Stimulated activated CD4-positive, alpha-beta T cell treated with anti-CD3 and anti-CD28 coated beads, Interleukin-2, amount 100 ng/mL, for 48 hours (primary cell): ENCODE data around the gene CAPN13.

ENCODE experiments used
- DNase-seq, 2 donors: peaks; one replicate each; pipeline ENCODE4 v3.0.0-alpha.2; 2020

Gene CAPN13

GRCh38 chr2:30722936-30723725, 84.1 kb downstream of the CAPN13 start:
- no peak for DNase-seq

- DNase-seq = no peak
These were observed 85.3 kb downstream of the CAPN13 start for GRCh38 chr2:30721668-30722647.

- DNase-seq = no peak
These were observed 86.0 kb downstream of the CAPN13 start for GRCh38 chr2:30721241-30721640.

GRCh38 chr2:30717081-30717650, 90.1 kb downstream of the CAPN13 start:
- DNase-seq = no peak

GRCh38 chr2:30716123-30716900, 90.9 kb downstream of the CAPN13 start:
- DNase-seq = no peak

- DNase-seq = no peak
These were observed 92.2 kb downstream of the CAPN13 start for GRCh38 chr2:30714811-30715709.

GRCh38 chr2:30713698-30714097, 93.5 kb downstream of the CAPN13 start:
- DNase-seq = no peak

GRCh38 chr2:30711646-30712085, 95.6 kb downstream of the CAPN13 start:
- DNase-seq = peak; percentile 78 to 84

GRCh38 chr2:30710461-30710860, 96.8 kb downstream of the CAPN13 start:
- no peak for DNase-seq

- DNase-seq = no peak
These were observed 97.2 kb downstream of the CAPN13 start for GRCh38 chr2:30710016-30710415.

GRCh38 chr2:30709516-30709915, 97.7 kb downstream of the CAPN13 start:
- DNase-seq = no peak

GRCh38 chr2:30708491-30709290, 98.6 kb downstream of the CAPN13 start:
- DNase-seq = no peak

GRCh38 chr2:30707304-30707903, 99.8 kb downstream of the CAPN13 start:
- DNase-seq = no peak

- peak; percentile 68 to 69 for DNase-seq
These were observed 100.5 kb downstream of the CAPN13 start for GRCh38 chr2:30706534-30707303.

GRCh38 chr2:30705711-30706533, 101.3 kb downstream of the CAPN13 start:
- DNase-seq = no peak

GRCh38 chr2:30705056-30705455, 102.2 kb downstream of the CAPN13 start:
- no peak for DNase-seq

GRCh38 chr2:30704309-30705020, 102.8 kb downstream of the CAPN13 start:
- DNase-seq = no peak

GRCh38 chr2:30702694-30703093, 104.6 kb downstream of the CAPN13 start:
- no peak for DNase-seq
